T47D (cell line): ENCODE data around the gene PRKG1.
"Not testable (repeated sequence)": the region's sequence is repeated elsewhere in the genome, so short reads cannot be mapped to it uniquely, and the experiment has no call there.

Experiments
- DNase-seq, 2 experiments: peaks; one replicate each; pipeline versions ENCODE4 v3.0.0 to v3.0.0-alpha.2; 2011 to 2012; ENCODE audit warnings: low read depth in 1 of 2, low spot score in 1 of 2
- JUND ChIP-seq: IDR thresholded peaks from 2 replicates; pipeline ENCODE4 v1.6.1; 2012; ENCODE audit warnings: low read depth
- in situ Hi-C: cut with HindIII; loops from 2 replicates; pipeline ENCODE4 v1.10.0; 2016; ENCODE audit warnings: low sequenced_read_pairs, low pct_unique_long_range_greater_than_20kb

PRKG1 gene

GRCh38 chr10:51423121-51423452, 348.8 kb downstream of the PRKG1 start:
- no peak for TF ChIP-seq JUND
- DNase-seq: no peak
- in situ Hi-C loops: no loop called here

- in situ Hi-C loops: no loop called here
- DNase-seq: no peak
- no peak for TF ChIP-seq JUND
These were observed 351.1 kb downstream of the PRKG1 start for GRCh38 chr10:51425431-51425830.

GRCh38 chr10:51427758-51428157, 353.5 kb downstream of the PRKG1 start:
- in situ Hi-C loops: no loop called here
- no peak for TF ChIP-seq JUND
- DNase-seq: no peak

GRCh38 chr10:51430506-51430905, 356.2 kb downstream of the PRKG1 start:
- in situ Hi-C loops: no loop called here
- no peak for DNase-seq
- no peak for TF ChIP-seq JUND

- DNase-seq: no peak
- no peak for TF ChIP-seq JUND
- in situ Hi-C loops: no loop called here
These were observed 359.7 kb downstream of the PRKG1 start for GRCh38 chr10:51433949-51434475.

- no peak for TF ChIP-seq JUND
- in situ Hi-C loops: no loop called here
These were observed 362.5 kb downstream of the PRKG1 start for GRCh38 chr10:51436805-51437204.

GRCh38 chr10:51439645-51440044, 365.4 kb downstream of the PRKG1 start:
- no peak for DNase-seq
- in situ Hi-C loops: no loop called here
- TF ChIP-seq JUND: no peak

More at GRCh38 chr10:51436805-51437204, 362.5 kb downstream of the PRKG1 start:
- no peak for DNase-seq

- DNase-seq: no peak
- TF ChIP-seq JUND: no peak
- in situ Hi-C loops: no loop called here
These were observed 371.3 kb downstream of the PRKG1 start for GRCh38 chr10:51445588-51445987.

- TF ChIP-seq JUND: no peak
- in situ Hi-C loops: no loop called here
- no peak for DNase-seq
These were observed 372.8 kb downstream of the PRKG1 start for GRCh38 chr10:51447119-51447518.

- DNase-seq, in situ Hi-C loops: not testable (repeated sequence)
These were observed 381.5 kb downstream of the PRKG1 start for GRCh38 chr10:51455762-51456161.

GRCh38 chr10:51459476-51459875, 385.2 kb downstream of the PRKG1 start:
- no peak for DNase-seq
- no peak for TF ChIP-seq JUND
- in situ Hi-C loops: no loop called here

GRCh38 chr10:51462076-51462779, 387.9 kb downstream of the PRKG1 start:
- no peak for TF ChIP-seq JUND
- in situ Hi-C loops: no loop called here
- DNase-seq: no peak

- DNase-seq: no peak
- TF ChIP-seq JUND: no peak
- in situ Hi-C loops: no loop called here
These were observed 394.1 kb downstream of the PRKG1 start for GRCh38 chr10:51468424-51468823.

- no peak for DNase-seq
- in situ Hi-C loops: no loop called here
- TF ChIP-seq JUND: no peak
These were observed 395.4 kb downstream of the PRKG1 start for GRCh38 chr10:51469686-51470085.
